OCI-LY1 (cell line): ENCODE measurements around the gene NEDD4L.

Experiments
- H2AFZ ChIP-seq: fragments of 200-600 bp; sonication (generic), shearing (Covaris generic); 2 replicates; pipeline ENCODE4 v1.6.0; 2014; ENCODE audit warnings: antibody characterized with exemption, mild to moderate bottlenecking, low read length
- H3F3A ChIP-seq: fragments of 200-600 bp; sonication (generic), shearing (Covaris generic); 2 replicates; pipeline ENCODE4 v1.6.0; 2014; ENCODE audit warnings: mild to moderate bottlenecking, antibody characterized with exemption, low read length, moderate library complexity; ENCODE audit not compliant: insufficient read depth
- H3K27ac ChIP-seq: fragments of 200-600 bp; sonication (generic); 2 replicates; pipeline ENCODE4 v1.5.1; 2014; ENCODE audit warnings: low read length, mixed run types, mild to moderate bottlenecking, low read depth; ENCODE audit not compliant: poor library complexity, severe bottlenecking
- H3K27me3 ChIP-seq: fragments of 200-600 bp; sonication (generic); 2 replicates; pipeline ENCODE4 v1.6.0; 2014; ENCODE audit warnings: antibody characterized with exemption, mild to moderate bottlenecking, low read length, moderate library complexity; ENCODE audit not compliant: insufficient read depth
- H3K36me3 ChIP-seq: fragments of 200-600 bp; sonication (generic); 2 replicates; pipeline ENCODE4 v1.6.1; 2014; ENCODE audit warnings: mild to moderate bottlenecking, antibody characterized with exemption, low read length, moderate library complexity, mixed read lengths; ENCODE audit not compliant: insufficient read depth
- H3K4me1 ChIP-seq: fragments of 200-600 bp; sonication (generic); 2 replicates; pipeline ENCODE4 v1.5.1; 2014; ENCODE audit warnings: mild to moderate bottlenecking, low read length, moderate library complexity; ENCODE audit not compliant: insufficient read depth, severe bottlenecking
- H3K4me2 ChIP-seq: fragments of 200-600 bp; sonication (generic), shearing (Covaris generic); 2 replicates; pipeline ENCODE4 v1.6.1; 2014; ENCODE audit warnings: low read length
- H3K4me3 ChIP-seq: fragments of 200-600 bp; sonication (generic); 2 replicates; pipeline ENCODE4 v1.5.1; 2014; ENCODE audit warnings: low read length, low read depth, mild to moderate bottlenecking, mixed read lengths; ENCODE audit not compliant: poor library complexity, severe bottlenecking
- H3K79me2 ChIP-seq: fragments of 200-600 bp; shearing (Covaris generic); 2 replicates; pipeline ENCODE4 v1.6.1; 2016; ENCODE audit warnings: mixed run types, low read length, mixed read lengths; ENCODE audit not compliant: insufficient read depth
- H3K9ac ChIP-seq: fragments of 200-600 bp; sonication (generic), shearing (Covaris generic); 2 replicates; pipeline ENCODE4 v1.6.1; 2014; ENCODE audit warnings: mild to moderate bottlenecking, low read length, mixed read lengths
- H3K9me2 ChIP-seq: fragments of 200-600 bp; sonication (generic), shearing (Covaris generic); 2 replicates; pipeline ENCODE4 v1.6.1; 2014; ENCODE audit warnings: low read depth, mild to moderate bottlenecking, low read length, mixed read lengths
- H3K9me3 ChIP-seq: fragments of 200-600 bp; shearing (Covaris generic); 2 replicates; pipeline ENCODE4 v1.6.1; 2014; ENCODE audit warnings: low read length, mixed read lengths
- H4K20me1 ChIP-seq: fragments of 200-600 bp; sonication (generic), shearing (Covaris generic); 2 replicates; pipeline ENCODE4 v1.6.0; 2016; ENCODE audit warnings: mild to moderate bottlenecking, low read length; ENCODE audit not compliant: insufficient read depth
- EZH2 ChIP-seq: fragments of 200-600 bp; sonication (generic), shearing (Covaris generic); IDR thresholded peaks from 2 replicates; pipeline ENCODE4 v1.8.0; 2017; ENCODE audit warnings: borderline replicate concordance, mixed run types, mild to moderate bottlenecking, antibody characterized with exemption, low read length, moderate library complexity, mixed read lengths
- TF ChIP-seq, protein P1 (sequence below): fragments of 200-600 bp; sonication (generic), shearing (Covaris generic); IDR thresholded peaks from 2 replicates; pipeline ENCODE4 v1.5.1; 2017; ENCODE audit warnings: mild to moderate bottlenecking, antibody characterized with exemption, low read length, moderate library complexity, mixed read lengths

The NEDD4L gene

DNA sequence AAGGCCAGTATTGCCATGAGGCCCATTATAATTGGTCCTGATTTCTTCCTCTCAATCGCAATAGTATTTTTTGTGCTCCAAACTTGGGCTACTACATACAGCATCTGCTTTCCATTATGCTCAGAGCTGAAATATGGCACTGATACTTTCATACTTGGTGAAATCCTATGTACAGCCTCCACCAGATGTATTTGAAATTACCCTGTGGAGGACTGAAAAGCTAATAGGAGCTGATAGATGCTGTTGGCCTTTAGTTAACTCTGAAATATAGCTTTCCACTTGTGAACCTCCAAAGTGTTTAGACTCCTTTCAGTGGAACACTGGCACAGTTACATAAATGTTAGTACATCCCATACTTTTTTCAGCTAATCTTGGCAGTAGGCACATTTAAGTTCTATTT is 205.7 kb downstream of the NEDD4L start:
- Histone ChIP-seq H3K36me3 (no peaks in the 10 kb centered on the region), H3K4me3 (no peak overlapping the region), H3K27me3 (no peaks in the 10 kb centered on the region), H3K4me2 (no peak overlapping the region), H3K9ac (no peak overlapping the region), H2AFZ (no peak overlapping the region), H3K9me3 (no peaks in the 10 kb centered on the region), H3K79me2 (no peaks in the 10 kb centered on the region), H3K4me1 (no peaks in the 10 kb centered on the region), H3K27ac (no peak overlapping the region), H3F3A (no peaks in the 10 kb centered on the region), H4K20me1 (no peaks in the 10 kb centered on the region), H3K9me2 (no peaks in the 10 kb centered on the region)
- no peak for TF ChIP-seq EZH2
- TF ChIP-seq, protein P1, sequence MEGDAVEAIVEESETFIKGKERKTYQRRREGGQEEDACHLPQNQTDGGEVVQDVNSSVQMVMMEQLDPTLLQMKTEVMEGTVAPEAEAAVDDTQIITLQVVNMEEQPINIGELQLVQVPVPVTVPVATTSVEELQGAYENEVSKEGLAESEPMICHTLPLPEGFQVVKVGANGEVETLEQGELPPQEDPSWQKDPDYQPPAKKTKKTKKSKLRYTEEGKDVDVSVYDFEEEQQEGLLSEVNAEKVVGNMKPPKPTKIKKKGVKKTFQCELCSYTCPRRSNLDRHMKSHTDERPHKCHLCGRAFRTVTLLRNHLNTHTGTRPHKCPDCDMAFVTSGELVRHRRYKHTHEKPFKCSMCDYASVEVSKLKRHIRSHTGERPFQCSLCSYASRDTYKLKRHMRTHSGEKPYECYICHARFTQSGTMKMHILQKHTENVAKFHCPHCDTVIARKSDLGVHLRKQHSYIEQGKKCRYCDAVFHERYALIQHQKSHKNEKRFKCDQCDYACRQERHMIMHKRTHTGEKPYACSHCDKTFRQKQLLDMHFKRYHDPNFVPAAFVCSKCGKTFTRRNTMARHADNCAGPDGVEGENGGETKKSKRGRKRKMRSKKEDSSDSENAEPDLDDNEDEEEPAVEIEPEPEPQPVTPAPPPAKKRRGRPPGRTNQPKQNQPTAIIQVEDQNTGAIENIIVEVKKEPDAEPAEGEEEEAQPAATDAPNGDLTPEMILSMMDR = no peak

DNA sequence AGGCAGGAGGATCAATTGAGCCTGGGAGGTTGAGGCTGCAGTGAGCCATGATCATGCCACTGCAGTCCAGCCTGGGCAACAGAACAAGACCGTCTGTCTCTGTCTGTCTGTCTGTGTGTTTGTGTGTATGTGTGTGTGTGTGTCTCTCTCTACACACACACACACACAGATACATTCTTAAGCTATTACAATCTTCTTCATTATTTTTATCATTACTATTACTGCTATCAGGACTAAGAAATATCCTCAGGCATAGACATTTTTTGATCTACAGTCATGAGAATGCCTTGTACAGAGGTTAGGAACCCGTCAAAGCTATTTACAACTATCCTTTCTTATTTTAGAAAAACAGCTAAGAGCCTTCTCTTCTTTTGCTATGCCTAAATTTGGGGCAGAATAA is 207.4 kb downstream of the NEDD4L start:
- Histone ChIP-seq H2AFZ (no peak overlapping the region), H3K4me2 (no peak overlapping the region), H3K4me1 (no peaks in the 10 kb centered on the region), H3K4me3 (no peak overlapping the region), H3K9me3 (no peaks in the 10 kb centered on the region), H3F3A (no peaks in the 10 kb centered on the region), H3K79me2 (no peaks in the 10 kb centered on the region), H3K9me2 (no peaks in the 10 kb centered on the region), H3K36me3 (no peaks in the 10 kb centered on the region), H3K9ac (no peak overlapping the region), H3K27ac (no peak overlapping the region), H4K20me1 (no peaks in the 10 kb centered on the region), H3K27me3 (no peaks in the 10 kb centered on the region)
- no peak for TF ChIP-seq EZH2
- TF ChIP-seq, protein P1 = no peak

DNA sequence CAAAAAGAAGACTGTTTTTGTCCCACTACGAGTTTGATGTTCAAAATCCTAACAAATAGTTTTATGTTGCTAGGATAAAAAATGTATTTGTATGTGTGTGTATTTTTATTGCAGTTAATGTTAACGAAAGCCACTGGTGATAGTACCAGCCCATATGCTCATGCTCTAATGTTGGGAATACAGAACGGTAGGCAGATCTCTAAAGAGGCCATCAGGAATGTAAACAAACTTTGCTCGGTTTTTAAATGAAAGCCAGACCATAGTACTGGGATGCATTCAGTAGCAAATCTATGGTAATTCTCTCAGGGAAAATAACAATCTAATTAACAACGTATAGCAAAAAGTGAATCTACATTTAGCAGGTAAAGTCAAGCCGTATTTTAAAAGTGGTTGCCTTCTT is 208.1 kb downstream of the NEDD4L start:
- no peaks in the 10 kb centered on the region for H3K4me1 ChIP-seq
- H3K9me2 ChIP-seq = no peaks in the 10 kb centered on the region
- H3K79me2 ChIP-seq = no peaks in the 10 kb centered on the region
- H3K4me3 ChIP-seq = no peak overlapping the region
- no peak overlapping the region for H3K4me2 ChIP-seq
- TF ChIP-seq, protein P1 = no peak
- no peak for TF ChIP-seq EZH2
- H4K20me1 ChIP-seq = no peaks in the 10 kb centered on the region
- no peaks in the 10 kb centered on the region for H3F3A ChIP-seq
- no peaks in the 10 kb centered on the region for H3K9me3 ChIP-seq
- no peaks in the 10 kb centered on the region for H3K36me3 ChIP-seq
- no peak overlapping the region for H3K9ac ChIP-seq
- H3K27ac ChIP-seq = no peak overlapping the region
- H3K27me3 ChIP-seq = no peaks in the 10 kb centered on the region
- H2AFZ ChIP-seq = no peak overlapping the region
